ENCODE data around the gene CRABP2.

CRABP2 gene

DNA sequence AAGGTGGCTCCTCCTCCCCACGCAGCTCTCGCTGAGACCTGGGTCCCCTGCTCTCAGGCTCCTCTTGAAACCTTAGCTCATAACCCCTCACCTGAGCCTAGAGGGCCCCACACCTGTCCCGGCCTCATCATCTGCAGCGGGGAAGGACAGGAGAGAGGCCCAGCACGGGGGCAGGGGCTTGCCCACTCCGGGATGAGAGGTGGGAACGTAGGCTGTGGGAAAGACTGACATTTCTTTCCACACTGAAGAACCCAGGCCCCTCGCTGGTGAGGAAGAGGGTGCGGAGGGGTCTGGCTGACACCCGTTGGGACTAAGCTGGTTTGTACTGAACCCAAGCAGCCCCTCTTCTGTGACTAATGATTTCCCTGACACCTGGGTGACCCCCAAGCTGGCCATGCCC is 14.2 kb downstream of the CRABP2 start:
- DNase-seq (ENCODE audit: low read depth, low spot score), result no peak

DNA sequence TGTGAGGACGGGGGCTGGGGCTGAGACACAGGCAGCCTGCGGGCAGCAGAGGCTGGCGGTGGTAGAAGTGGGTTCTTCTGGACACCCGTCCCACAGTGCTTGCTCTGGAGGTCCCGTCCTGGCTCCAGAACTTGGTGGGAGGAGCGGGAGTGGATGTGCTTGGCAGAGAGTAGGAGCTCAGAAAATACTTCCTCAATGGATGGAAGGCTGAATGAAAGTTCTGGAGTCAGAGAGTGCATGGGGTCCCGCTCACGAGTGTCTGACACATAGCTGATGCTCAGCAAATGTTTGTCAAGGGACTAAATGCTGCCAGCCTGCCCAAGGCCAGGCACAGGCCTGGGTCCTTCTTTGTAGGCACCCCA is 14.7 kb downstream of the CRABP2 start:
- no peak for DNase-seq (ENCODE audit: low read depth, low spot score)

DNA sequence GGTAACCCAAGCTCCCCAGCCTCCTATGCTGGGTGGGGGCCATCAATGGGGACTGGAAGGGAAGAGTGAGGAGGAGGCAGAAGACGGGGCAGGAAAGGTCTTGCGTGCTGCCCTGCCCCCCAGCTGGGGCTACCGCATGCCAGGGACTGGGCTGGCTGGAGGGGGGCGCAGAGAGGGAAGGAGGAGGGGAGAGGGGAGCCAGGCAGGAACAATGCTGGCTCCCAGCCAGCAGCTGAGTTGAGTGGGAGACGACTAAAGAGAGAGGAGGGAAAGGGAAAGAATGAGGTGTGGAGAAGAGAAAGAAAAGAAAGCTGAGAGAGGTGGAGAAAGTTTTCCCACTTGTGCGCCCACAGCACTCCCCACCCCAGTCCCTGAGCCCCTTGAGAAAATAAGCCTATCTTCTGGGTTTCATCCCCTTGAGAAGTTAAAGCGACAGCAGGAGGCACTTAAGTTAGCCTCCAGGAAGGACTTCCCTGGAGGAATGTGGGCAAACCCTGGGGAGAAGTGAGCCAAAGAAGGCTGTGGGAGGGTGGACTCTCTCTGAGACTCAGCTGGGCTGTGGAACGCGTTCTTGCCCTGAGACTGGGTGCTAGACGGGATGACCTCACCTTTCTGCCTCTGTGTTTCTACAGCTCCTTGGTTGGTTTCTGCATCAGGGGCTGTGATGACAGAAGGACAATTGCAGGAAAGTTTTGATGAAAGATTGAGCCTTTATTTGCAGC is 15.3 kb downstream of the CRABP2 start:
- no peak for DNase-seq (ENCODE audit: low read depth, low spot score)

DNA sequence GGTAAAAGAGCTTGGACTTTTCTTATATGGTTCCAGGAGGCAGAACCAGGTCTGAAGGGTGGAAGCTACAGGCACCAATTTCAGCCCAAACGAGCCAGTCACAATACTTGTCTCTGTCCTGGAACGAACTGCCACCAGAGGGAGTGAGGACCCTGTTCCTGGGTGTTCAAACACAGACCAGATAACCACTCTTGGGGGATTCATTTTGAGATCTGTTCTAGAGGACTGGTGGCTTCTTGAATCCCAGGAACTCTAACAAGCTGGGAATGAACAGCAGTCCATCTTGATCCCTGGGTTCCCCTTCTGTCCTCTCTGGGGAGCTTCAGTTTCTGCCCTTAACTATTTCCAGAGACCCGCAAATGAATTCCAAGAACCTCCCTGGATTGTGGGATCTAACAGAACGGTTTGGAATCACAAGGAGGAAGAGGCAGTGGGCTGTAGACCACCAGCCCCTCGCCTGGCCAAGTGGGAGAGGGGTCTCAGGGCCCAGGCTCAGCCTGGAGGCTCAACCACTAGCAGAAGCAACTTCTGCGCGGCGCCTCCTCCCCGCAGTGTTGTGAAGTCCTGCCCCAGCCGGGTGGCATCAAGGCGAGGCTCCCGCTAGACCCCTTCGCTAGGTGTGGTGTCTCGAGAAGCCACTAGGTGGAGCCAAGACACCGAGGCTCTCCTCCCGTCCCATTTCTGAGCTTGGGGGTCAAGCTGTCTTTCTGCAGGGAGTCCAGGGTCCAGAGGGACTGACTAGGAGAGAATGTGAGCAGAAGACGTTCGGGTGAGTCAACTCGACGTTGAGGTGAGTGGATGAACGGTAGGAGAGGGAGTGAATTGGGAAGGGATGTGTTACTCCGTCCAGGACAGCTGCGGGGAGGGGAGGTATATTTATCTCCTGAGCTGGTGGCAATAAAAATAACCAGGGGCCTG is 16.1 kb downstream of the CRABP2 start:
- DNase-seq (ENCODE audit: low read depth, low spot score), result no peak

DNA sequence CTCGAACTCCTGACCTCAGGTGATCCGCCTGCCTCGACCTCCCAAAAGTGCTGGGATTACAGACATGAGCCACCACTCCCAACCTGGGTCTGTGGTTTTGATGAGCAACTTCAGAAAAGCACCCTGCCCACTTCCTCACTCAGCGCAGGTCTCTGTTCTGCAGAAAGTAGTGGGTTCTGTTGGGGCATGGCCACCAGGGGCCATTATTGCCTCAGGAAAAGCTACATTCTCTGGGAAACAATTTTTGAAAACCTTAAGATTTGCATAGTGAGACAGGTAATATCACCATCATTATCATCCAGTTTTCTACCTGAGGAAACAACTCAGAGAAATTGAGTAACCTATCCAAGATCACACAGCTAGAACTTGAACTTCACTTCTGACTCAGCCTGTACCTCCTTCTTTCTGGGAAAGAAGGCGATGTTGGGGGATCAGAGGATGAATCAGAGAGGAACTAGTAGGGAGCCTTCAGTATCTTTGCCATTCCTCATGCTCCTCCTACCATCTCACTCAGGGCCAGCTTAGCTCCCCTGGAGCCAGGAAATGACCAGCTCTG is 21.1 kb downstream of the CRABP2 start:
- no peak for DNase-seq (ENCODE audit: low read depth, low spot score)

DNA sequence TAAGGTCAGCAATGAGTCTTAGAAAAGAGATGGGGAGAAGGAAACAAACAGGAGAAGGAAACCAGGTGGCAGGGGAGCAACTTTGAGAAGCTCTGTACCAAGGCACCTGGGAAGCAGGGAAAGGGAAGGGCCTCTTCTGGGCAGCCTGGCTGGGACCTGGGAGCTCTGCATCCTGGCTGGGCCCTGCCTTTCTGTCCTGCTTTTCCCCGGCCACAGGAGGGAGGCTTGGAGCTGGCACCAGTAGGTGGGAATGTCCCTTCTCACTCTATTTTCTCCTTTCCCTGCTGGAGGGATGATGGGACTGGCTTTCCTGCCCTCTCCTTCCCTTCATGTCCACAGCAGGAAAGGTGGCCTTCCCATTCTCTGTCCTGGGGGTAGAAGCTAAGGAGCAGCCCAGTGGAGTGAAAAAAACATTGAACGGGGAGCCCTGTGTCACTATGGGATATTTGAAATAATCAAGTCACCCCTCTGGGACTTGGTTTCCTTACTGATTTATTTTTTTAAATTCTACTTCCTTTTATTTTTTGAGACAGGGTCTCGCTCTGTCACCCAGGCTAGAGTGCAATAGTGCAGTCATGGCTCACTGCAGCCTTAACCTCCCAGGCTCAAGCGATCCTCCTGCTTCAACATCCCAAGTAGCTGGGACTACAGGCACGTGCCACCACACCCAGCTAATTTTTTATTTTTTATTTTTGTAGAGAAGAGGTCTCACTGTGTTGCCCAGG is 23.1 kb downstream of the CRABP2 start:
- no peak for DNase-seq (ENCODE audit: low read depth, low spot score)

DNA sequence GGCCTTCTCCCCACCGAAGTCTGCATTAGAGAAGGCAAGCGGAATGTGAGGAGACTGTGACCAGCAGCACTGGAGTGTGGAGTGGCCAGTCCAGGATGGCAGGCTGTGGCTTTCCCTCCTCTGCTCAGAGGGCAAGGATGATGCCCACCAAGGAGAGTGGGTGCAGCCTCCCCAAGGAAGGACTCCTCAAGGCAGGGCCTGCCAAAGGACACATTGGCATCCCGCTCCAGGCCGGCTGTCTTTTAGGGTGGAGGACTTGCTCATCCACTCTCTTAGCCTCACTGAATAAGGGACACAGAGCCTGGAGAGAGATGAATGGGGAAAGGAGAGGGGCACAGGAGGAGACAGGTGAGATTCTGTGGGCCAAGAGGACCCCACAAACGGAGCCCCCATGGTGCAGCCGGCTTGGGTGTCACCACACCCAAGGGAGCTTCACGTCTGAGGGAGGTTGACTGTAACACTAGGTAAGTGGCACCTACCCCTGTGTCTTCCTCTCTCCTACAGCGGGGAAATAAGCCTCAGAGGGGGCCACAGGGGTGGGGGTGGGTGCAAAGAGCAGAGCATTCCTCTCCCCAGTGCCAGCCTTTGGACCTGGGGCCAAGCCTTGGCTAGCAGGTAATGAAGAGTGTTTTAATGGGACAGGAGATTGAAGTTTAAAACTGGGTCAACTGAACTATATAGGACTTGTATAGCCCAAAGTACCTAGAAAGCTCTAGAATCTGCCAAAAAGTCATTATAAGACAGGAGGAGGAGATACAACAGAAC is 24.0 kb downstream of the CRABP2 start:
- DNase-seq (ENCODE audit: low read depth, low spot score), result no peak

DNA sequence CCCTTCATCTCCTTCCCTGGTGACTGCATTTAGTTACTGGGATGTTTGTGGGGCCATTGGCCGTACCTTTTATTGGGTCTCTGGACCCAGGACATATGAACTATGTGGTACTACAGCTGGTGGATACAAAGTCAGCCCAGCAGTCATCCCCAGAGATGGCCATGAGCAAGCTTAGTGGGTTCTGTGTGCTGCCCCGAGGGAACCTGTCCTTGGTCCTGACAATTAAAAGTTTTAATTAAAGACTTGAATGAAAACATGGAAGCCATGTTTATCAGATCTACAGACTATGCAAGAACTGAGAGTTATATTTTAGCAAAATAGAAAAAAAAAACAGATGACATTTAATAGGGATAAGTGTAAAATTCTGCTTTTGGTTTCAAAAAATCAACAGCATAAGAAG is 25.3 kb downstream of the CRABP2 start:
- DNase-seq (ENCODE audit: low read depth, low spot score), result no peak

DNA sequence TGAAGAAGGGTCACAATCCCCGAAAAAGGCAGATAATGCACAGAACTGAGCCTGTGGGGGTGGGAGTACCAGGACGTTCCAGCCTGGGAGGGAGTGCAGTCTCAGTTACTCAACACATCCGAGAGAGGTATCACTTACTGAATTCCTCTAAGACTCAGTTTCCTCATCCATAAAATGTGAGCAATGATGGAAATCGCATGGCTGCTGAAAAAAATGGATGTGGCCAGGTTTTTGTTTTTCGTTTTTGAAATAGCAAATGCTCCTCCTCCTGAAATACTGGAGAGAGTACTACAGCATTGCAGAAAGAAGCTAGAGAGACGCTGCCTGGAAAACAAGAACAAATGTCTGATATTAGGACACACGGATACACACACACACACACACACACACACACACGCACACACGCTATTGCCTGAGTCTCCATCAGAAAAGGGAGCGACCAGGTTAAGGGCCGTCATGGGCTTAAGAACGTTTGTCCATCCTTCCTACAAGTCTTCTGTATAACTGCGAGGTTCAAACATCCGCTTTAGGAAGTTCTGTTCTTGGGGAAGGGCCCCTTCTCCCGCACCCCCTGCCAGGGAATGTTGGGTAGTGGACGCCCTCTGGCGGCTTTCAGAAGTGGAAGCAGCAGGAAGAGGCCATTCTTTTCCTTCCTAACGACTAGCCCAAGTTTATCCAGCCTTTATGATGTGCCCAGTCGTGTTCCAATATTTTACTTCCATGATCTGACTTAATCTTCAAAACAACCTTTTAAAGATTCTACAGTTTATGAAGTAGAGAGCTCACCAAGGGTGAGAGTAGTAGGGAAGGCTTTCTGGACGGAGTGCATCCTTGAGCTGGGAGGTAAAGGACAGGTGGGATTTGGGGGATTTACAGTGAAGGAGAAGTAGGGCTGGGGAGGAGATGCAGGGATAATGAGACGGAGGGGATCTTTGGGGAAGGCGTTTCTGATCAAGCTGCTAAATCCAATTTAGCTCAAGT is 27.5 kb downstream of the CRABP2 start:
- DNase-seq (ENCODE audit: low read depth, low spot score), result no peak

DNA sequence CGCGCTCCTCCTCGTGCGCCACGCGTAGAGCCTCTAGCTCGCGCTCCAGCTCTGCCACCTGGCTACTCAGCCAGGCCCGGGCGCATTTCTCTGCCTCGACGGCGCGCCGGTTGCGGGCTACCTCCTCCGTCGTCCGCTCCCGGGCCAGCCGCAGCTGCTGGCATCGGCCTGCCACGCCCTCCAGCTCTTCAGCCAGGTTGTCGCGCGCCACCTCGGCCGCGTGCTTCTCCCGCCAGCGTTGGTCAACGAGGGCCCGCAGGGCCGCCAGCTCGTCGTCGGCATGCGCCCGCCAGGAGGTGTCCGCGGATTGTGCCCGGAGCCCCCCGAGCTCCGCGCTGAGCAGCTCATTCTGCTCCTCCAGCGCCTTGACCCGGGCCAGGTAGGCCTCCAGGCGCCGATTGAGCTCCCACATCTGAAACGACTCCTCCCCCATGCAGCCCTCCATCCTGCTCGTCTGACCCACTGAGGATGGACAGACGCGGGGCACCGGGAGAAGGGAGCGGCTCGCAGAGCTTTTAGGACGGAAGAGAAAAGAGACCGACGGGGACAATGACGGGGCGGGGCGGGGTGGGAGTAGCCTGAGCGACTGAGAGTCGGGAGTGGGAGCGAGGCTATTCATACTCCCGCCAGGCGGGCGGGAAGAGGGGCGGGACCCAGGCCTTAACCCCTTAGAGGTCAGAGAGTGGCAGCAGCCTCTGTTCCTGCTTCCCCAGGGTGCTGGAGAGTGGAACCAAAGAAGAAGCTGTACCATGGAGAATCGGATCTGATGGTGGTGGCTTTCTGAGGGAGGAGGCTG is 28.4 kb downstream of the CRABP2 start, which contains the start of gene NES:
Gene NES, minus strand, starts transcription at position 588 of the 796 bp plus-strand sequence. Its CDS starts 143 bp downstream, at position 445.
- DNase-seq (ENCODE audit: low read depth, low spot score), result no peak

DNA sequence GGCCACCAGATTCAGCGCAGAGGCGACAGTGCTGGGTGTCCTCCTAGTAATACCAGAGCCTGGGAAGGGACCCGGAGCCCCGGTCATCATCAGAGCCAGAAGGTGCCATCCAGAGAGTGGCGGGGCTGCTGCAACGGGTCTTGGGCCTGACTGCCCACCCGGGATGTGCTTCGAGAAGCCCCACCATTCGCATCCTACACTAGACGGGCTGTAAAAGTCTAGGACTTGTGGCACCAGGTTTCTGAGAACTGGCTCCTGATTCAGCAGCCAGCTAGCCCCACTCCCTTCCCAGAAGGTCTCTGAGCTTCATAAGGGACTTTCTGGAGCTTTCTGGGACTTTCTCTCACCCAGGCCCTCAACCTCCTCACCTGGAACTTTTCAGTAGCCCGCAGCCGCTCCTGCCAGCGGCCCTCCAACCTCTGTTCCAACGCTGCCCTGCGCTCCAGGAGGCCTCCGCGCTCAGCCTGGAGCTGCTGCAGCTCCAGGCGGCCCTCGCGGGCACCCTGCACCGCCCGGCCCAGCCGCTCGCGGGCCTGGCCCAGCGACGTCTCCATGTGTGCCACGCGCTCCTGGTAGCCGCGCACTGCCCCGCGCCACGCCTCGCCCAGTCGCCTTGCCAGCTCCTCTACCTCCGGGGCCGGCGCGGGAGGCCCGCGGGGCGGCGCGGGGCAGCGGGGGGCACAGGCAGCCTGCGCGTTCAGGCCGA is 29.1 kb downstream of the CRABP2 start:
- DNase-seq (ENCODE audit: low read depth, low spot score), result no peak

DNA sequence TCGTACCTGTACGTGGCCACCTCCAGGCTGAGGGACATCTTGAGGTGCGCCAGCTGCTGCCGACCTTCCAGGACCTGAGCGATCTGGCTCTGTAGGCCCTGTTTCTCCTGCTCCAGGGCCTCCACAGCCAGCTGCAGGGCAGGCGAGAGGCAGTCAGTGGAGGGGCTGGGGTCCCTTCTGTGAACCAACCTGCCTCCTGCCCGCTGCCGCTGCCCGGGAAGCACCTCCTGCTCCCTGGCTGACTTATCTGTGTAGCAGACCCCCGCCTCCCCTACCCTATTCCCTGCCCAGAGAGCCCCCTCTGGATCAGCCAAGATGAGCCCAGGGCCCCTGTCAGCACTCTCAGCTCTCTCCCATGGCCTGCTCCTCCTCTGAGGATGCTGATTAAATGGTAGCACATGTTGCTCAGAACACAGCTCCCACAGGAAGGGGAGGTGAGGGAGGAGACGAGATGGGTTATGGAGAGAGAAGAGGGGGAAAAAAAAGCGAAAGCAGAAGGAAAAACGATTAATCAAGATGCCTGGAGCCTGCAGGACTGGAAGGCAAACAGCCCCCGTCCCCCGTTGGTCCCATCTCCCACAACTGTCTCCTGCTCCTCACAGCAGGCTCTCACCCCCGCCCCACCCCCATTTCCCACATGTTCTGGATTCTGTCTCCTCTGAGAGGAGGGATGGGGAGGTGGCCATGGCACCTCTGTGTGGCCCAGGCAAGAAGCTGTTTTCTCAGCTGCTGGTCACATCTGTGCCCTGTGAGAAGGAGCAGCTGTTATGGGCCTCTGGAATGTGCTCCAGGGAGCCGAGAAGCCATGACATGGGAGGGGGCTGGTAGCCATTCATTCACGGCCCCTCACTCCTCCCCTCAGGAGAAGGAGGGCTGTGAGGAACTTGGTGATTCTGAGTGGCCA is 29.9 kb downstream of the CRABP2 start:
- DNase-seq (ENCODE audit: low read depth, low spot score), result no peak

DNA sequence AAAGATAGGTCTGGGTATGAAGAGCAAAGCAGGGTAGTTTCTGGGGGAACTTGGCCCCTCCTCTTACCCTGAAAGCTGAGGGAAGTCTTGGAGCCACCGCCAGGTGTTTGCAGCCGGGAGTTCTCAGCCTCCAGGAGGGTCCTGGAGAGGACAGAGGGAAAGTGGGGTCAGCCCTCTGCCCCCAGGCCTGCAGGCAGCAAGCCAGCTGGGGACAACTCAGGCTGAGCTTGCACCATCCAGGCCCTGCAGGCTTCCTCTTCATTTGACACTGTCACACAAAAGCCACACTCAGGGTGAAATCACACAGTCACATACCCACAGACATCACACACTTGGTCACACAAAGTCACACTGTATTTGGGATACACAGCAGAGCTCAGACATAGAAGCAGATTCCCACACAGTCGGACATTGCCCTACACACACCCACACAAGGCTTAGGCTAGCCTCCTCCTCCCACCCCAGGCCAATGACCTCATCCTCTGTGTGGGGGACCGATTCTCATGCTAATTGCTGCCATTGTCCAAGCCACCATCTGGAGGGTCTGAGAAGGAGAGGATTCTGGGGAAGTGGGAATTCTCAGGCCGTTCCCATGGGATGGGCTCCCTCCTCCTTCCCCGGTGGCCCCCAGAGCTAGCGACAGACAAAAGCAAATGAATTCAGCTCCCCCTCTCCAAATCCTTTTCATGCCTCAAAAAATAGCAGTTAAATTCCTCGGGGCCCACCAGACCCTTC is 31.8 kb downstream of the CRABP2 start:
- no peak for DNase-seq (ENCODE audit: low read depth, low spot score)

DNA sequence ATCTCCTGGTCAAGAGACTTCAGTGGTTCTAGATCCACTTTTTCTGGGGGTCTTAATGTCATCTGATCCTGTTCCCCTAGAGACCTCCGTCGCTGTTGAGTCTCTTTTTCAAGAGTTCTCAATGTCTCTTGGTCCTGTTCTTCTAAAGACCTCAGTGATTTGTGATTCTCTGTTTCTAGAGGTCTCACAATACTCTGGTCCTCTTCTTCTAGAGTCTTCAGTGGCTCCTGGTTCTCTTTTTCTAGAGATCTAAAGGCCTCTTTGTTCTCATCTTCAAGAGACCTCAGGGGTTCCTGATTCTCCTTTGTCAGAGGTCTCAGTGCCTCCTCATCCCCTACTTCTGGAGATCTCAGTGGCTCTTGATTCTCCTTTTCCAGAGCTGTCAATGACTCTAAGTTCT is 33.6 kb downstream of the CRABP2 start:
- DNase-seq (ENCODE audit: low read depth, low spot score), result no peak

DNA sequence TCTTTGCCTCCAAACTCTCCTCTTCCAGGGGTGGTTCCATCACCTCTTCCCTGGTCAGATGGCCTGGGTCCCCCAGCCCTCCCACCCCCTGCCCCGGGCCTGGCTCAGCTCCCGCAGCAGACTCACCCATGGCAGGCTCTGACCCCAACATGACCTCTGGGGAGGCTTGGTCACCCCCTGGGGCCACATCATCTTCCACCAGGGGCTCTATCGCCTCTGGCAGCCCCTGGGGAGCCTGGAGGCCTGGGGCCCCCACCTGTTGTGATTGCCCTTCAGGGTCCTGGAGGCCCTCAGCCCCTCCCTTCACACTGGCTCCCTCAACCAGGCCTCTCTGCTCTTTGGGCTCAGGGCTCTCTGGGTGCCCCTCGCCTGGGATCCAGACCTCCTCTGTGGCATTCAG is 34.6 kb downstream of the CRABP2 start:
- DNase-seq (ENCODE audit: low read depth, low spot score), result no peak

DNA sequence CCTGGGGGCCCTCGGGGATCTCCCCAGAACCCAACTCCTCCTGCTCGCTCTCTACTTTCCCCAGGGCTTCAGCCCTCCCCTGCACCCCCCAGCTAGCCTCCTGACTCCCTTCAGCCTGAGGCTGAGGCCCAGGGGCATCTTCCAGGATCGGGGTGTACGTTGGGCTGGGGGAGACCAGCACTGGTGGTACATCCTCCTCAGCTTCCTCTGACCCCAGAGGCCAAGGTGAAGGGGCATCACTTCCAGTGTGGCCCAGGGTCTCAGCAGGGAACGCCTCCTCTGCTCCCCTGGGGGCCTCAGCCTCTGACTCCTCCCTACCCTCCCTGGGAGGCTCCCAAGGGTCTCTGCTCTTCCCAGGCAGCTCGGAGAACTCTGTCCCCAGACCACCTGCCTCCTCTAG is 35.0 kb downstream of the CRABP2 start:
- no peak for DNase-seq (ENCODE audit: low read depth, low spot score)

DNA sequence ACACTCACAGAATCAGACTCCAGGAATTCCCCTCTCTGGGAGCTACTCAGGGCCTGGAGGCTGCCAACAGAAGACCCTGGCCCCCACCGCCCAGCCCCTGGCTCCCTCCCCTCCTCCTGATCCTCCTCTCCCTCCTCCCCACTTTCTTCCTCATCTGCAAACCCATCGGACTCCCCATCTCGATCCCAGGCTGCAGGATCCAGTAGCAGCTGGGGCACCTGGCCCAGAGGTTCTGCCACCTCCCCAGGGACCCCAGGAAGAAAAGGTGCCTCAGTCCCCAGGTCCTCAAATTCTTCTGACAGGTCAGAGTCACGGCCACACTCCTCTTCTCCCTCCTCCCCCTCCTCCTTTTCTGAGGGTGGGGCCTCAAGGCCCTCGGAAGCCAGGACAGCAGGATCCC is 35.6 kb downstream of the CRABP2 start:
- no peak for DNase-seq (ENCODE audit: low read depth, low spot score)

Data from smooth muscle cell of the brain vasculature (primary cell).